Kidney (tissue), 14 donors: ENCODE measurements around the gene NUP214. TPM values are rescaled to one million over a fixed set of nuclear protein-coding genes. Genes with fewer than 3 reads are reported as not detected.
A peak's percentile ranks its signal among the peaks of the same experiment; 100 is the strongest.

Experiments
- DNase-seq, 5 donors: peaks; one replicate each; pipeline ENCODE4 v3.0.0-alpha.2; 2013 to 2020
- FAIRE-seq: peaks from 2 replicates; lab custom pipeline; 2012; peaks lifted over from hg19 to GRCh38; lab: Jason Lieb, UNC
- H3K27ac ChIP-seq, 2 donors: one replicate each; pipeline ENCODE4 v1.7.0; 2013; ENCODE audit warnings: low read depth in 2 of 2, low read length in 2 of 2, inconsistent platforms in 1 of 2
- H3K27me3 ChIP-seq: one replicate; pipeline ENCODE4 v1.7.1; 2013; ENCODE audit warnings: low read length, inconsistent platforms; ENCODE audit not compliant: control insufficient read depth, insufficient read depth
- H3K36me3 ChIP-seq, 3 donors: one replicate each; pipeline versions ENCODE4 v1.7.0 to v1.7.1; 2013; ENCODE audit warnings: low read length in 3 of 3, control low read depth in 1 of 3, inconsistent platforms in 1 of 3; ENCODE audit not compliant: insufficient read depth in 3 of 3, control insufficient read depth in 2 of 3
- H3K4me1 ChIP-seq, 3 donors: one replicate each; pipeline versions ENCODE4 v1.7.0 to v1.7.1; 2013; ENCODE audit warnings: low read length in 3 of 3, inconsistent platforms in 1 of 3, low read depth in 1 of 3; ENCODE audit not compliant: control insufficient read depth in 2 of 3, insufficient read depth in 2 of 3
- H3K4me3 ChIP-seq, 3 donors: one replicate each; pipeline versions ENCODE4 v1.7.0 to v1.8.1; 2013; ENCODE audit warnings: low read length in 3 of 3, control low read depth in 1 of 3, inconsistent platforms in 1 of 3
- H3K9ac ChIP-seq, 3 donors: one replicate each; pipeline versions ENCODE4 v1.7.0 to v1.7.1; 2013; ENCODE audit warnings: low read length in 3 of 3, control low read depth in 1 of 3, inconsistent platforms in 1 of 3
- H3K9me3 ChIP-seq, 3 donors: one replicate each; pipeline versions ENCODE4 v1.7.0 to v1.7.1; 2013; ENCODE audit warnings: low read length in 3 of 3, control low read depth in 1 of 3, inconsistent platforms in 1 of 3; ENCODE audit not compliant: control insufficient read depth in 2 of 3, insufficient read depth in 1 of 3
- intact Hi-C: fragments of 100-400 bp; cut with DNase I; formaldehyde crosslinking; loops from one replicate; pipeline ENCODE4 v1.11.1; 2022
- polyA plus RNA-seq: library from polyadenylated mRNA; stranded (reverse); fragments of 350-450 nt; fragmentation: Illumina TruSeq; extraction: RNeasy Lipid Tissue Mini Kit (QIAGEN cat#74804); gene quantifications from one replicate; pipeline ENCODE4 v1.2.3, GENCODE V29; 2014; ENCODE audit warnings: low read depth, low replicate concordance; ENCODE audit not compliant: insufficient read depth
- total RNA-seq: library from RNA; stranded (reverse); fragmentation: NEBNext Ultra II Directional; extraction: Animal tissue kit (Norgen Biotek cat#: 25700); gene quantifications from one replicate; pipeline ENCODE4 v1.2.1, GENCODE V29; 2021
- TF ChIP-seq, protein P1 (sequence below): IDR thresholded peaks from 3 replicates; pipeline ENCODE4 v1.5.1; 2012; ENCODE audit warnings: mild to moderate bottlenecking, moderate library complexity, borderline replicate concordance; ENCODE audit not compliant: insufficient read depth; ENCODE audit errors: extremely low read depth
- donor health status: control.
- donor health status: control.
- donor health status: control.
- donor health status: control.
- donor health status: control.
- donor health status: DM: yes; HTN: yes; CAD: no.
- donor health status: Normal renal cell carcinoma (clear cell type).

The NUP214 gene
- total and polyA plus RNA-seq, 2 donors from 2014 or later: 28.4 to 75.3 TPM

DNA sequence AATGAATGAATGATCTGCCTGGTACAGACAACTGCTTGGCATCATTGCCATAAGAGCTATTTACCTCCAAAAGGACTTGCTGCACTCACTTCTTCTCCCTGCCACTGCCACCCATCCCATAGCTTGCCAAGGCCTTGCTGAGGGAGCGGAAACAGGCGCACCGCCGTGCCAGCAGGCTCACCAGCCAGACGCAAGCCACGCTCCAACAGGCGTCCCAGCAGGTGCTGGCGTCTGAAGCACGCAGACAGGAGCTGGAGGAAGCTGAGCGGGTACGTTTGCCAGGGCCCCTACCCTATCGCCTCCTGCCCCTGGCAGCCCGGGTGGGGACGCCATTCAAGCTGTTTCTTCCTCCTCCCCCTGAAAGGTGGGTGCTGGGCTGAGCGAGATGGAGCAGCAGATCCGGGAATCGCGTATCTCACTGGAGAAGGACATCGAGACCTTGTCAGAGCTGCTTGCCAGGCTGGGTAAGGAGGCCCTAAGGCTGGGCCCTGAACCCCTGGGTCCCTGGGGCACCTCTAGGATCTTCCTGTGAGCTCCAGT lies 38.0 kb upstream of the NUP214 start:
- H3K36me3 ChIP-seq: no peaks in the 10 kb centered on the region
- H3K9me3 ChIP-seq: no peaks in the 10 kb centered on the region
- intact Hi-C loops: no loop called here
- no peaks in the 10 kb centered on the region for H3K27me3 ChIP-seq
- H3K4me3 ChIP-seq: no peak overlapping the region
- FAIRE-seq (no peak), DNase-seq (no peak)
- TF ChIP-seq, protein P1, sequence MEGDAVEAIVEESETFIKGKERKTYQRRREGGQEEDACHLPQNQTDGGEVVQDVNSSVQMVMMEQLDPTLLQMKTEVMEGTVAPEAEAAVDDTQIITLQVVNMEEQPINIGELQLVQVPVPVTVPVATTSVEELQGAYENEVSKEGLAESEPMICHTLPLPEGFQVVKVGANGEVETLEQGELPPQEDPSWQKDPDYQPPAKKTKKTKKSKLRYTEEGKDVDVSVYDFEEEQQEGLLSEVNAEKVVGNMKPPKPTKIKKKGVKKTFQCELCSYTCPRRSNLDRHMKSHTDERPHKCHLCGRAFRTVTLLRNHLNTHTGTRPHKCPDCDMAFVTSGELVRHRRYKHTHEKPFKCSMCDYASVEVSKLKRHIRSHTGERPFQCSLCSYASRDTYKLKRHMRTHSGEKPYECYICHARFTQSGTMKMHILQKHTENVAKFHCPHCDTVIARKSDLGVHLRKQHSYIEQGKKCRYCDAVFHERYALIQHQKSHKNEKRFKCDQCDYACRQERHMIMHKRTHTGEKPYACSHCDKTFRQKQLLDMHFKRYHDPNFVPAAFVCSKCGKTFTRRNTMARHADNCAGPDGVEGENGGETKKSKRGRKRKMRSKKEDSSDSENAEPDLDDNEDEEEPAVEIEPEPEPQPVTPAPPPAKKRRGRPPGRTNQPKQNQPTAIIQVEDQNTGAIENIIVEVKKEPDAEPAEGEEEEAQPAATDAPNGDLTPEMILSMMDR: no peak
- no peak overlapping the region for H3K27ac ChIP-seq
- H3K4me1 ChIP-seq: no peaks in the 10 kb centered on the region
- no peak overlapping the region for H3K9ac ChIP-seq

DNA sequence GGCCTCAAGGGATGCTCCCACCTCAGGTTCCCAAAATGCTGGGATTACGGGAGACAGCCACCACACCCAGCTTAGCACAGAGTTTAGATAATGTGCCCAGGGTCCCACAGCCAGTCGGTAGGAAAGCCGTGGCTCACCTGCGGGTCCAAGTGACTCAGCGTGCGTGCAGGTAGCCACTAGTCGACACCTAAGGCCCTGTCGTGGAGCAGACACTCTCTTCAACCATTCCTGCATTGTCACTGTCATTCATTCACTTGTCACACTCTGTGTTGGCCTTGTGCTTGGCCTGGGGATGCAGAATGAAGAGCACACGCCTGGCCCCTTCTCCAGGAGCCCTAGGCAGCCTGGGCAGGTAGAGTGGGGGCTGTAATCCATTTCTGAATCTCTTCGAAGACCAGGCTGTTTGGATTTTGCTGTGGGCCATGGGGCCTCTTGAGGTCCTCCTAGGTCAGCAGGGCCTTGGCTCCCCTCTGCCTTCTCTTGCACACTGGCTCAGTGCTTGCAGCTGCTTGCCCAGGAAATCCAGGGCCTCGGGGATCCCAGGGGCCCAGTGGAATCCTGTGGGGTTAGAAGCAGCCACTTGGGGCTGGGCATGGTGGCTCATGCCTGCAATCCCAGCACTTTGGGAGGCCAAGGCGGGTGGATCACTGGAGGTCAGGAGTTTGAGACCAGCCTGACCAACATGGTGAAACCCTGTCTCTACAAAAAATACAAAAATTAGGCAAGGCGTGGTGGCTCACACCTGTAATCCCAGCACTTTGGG lies 35.2 kb upstream of the NUP214 start:
- DNase-seq (no peak), FAIRE-seq (no peak)
- Histone ChIP-seq H3K4me1 (no peaks in the 10 kb centered on the region), H3K4me3 (no peak overlapping the region), H3K9me3 (no peaks in the 10 kb centered on the region), H3K27me3 (no peaks in the 10 kb centered on the region), H3K27ac (no peak overlapping the region), H3K9ac (no peak overlapping the region), H3K36me3 (no peaks in the 10 kb centered on the region)
- TF ChIP-seq, protein P1: no peak
- intact Hi-C loops: no loop called here

DNA sequence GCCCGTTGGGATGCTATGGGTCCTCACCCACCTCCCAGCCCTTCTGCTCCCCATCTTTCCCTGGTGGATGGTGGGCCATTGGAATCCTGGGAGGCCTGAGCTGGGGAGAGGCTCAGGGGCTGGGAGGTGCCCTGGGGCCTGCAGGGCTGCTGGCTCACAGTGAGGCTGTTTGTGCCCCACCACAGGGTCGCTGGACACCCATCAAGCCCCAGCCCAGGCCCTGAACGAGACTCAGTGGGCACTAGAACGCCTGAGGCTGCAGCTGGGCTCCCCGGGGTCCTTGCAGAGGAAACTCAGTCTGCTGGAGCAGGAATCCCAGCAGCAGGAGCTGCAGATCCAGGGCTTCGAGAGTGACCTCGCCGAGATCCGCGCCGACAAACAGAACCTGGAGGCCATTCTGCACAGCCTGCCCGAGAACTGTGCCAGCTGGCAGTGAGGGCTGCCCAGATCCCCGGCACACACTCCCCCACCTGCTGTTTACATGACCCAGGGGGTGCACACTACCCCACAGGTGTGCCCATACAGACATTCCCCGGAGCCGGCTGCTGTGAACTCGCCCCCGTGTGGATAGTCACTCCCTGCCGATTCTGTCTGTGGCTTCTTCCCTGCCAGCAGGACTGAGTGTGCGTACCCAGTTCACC lies 33.9 kb upstream of the NUP214 start:
- H3K27me3 ChIP-seq: no peaks in the 10 kb centered on the region
- no peak overlapping the region for H3K4me3 ChIP-seq
- no peaks in the 10 kb centered on the region for H3K36me3 ChIP-seq
- H3K9ac ChIP-seq: peak overlapping the region in 1 of 3 donors; percentile 26
- intact Hi-C loops: no loop called here
- no peaks in the 10 kb centered on the region for H3K9me3 ChIP-seq
- peaks cover 0 to 4% (median 2%) of the 10 kb centered on the region in 3 donors for H3K4me1 ChIP-seq
- TF ChIP-seq, protein P1: no peak
- FAIRE-seq (no peak), DNase-seq (no peak)
- H3K27ac ChIP-seq: no peak overlapping the region
